Ovary (tissue), 9 donors: ENCODE results near the gene GFAP. TPM values are rescaled to one million over a fixed set of nuclear protein-coding genes. Genes with fewer than 3 reads are reported as not detected.

Source experiments
- DNase-seq, 5 donors: peaks; one replicate each; pipeline ENCODE4 v3.0.0-alpha.2; 2019 to 2020
- H3K27ac ChIP-seq, 2 donors: fragments of 200-600 bp; one replicate each; pipeline versions ENCODE4 v1.5.1 to v1.8.0; 2019 to 2022
- H3K27me3 ChIP-seq: fragments of 200-600 bp; one replicate; pipeline ENCODE4 v1.8.0; 2022
- H3K36me3 ChIP-seq: fragments of 200-600 bp; sonication (generic); one replicate; pipeline ENCODE4 v1.5.1; 2019
- H3K4me1 ChIP-seq: one replicate; pipeline ENCODE4 v1.8.1; 2013; ENCODE audit warnings: mild to moderate bottlenecking, moderate library complexity; ENCODE audit not compliant: insufficient read depth
- H3K4me3 ChIP-seq: fragments of 200-600 bp; sonication (generic); one replicate; pipeline ENCODE4 v1.5.1; 2017
- H3K9me3 ChIP-seq, 2 donors: fragments of 200-600 bp in 1 of 2; sonication (generic) in 1 of 2; one replicate each; pipeline versions ENCODE4 v1.5.1 to v1.8.1; 2013 to 2019; ENCODE audit warnings: mild to moderate bottlenecking in 1 of 2, moderate library complexity in 1 of 2
- CTCF ChIP-seq, 3 donors: fragments of 450-650 bp in 2 of 3; fragments of 200-600 bp in 1 of 3; IDR thresholded peaks; one replicate each; pipeline versions ENCODE4 v1.5.1 to v1.8.0; 2016 to 2022; ENCODE audit warnings: antibody characterized with exemption in 3 of 3, mild to moderate bottlenecking in 1 of 3
- EP300 ChIP-seq: sonication (generic); formaldehyde crosslinking; IDR thresholded peaks from one replicate; pipeline ENCODE4 v1.6.1; 2017; ENCODE audit warnings: antibody characterized with exemption
- POLR2A ChIP-seq: fragments of 450-650 bp; IDR thresholded peaks from one replicate; pipeline ENCODE4 v1.6.1; 2017; ENCODE audit warnings: antibody characterized with exemption, mild to moderate bottlenecking, moderate library complexity
- WGBS, 3 donors: extraction: QIAGEN DNeasy Blood & Tissue Kit in 1 of 3; methylation state at CpG; one replicate each; pipeline versions ENCODE4 v1.1.5 to v1.1.7; 2013 to 2017; 5-methylcytosine and 5-hydroxymethylcytosine counted together
- intact Hi-C, 4 donors: fragments of 100-400 bp; cut with DNase I; formaldehyde crosslinking; loops; one replicate each; pipeline versions ENCODE4 v1.11.0 to v1.15.1; 2022 to 2023
- microRNA-seq, 3 donors: library from miRNA; unstranded; fragments of <30 nt; microRNA quantifications; one replicate each; pipeline versions ENCODE4 to v1.2.0, GENCODE V29; 2019 to 2020
- polyA plus RNA-seq, 2 donors: library from polyadenylated mRNA; stranded (reverse); fragments of 200-250 nt in 1 of 2; fragments of 350-450 nt in 1 of 2; fragmentation: Illumina TruSeq in 1 of 2; extraction: RNeasy Lipid Tissue Mini Kit (QIAGEN cat#74804) in 1 of 2; gene quantifications; one replicate each; pipeline ENCODE4 v1.2.3, GENCODE V29; 2013 to 2014
- small RNA-seq: library from RNA; depleted of rRNA; stranded (forward); fragments of <200 nt; gene quantifications from one replicate; pipeline ENCODE3, GENCODE V24; 2016
- total RNA-seq, 7 donors: library from RNA; depleted of rRNA in 2 of 7; stranded (reverse); fragments of >200 nt in 2 of 7; fragmentation: NEBNext Ultra II Directional in 3 of 7; extraction: Animal tissue kit (Norgen Biotek cat#: 25700) in 3 of 7; gene quantifications; one replicate each; pipeline versions ENCODE4 v1.1.0 to v1.2.4, GENCODE V29; 2016 to 2023
- donor health status: DM: no; HTN: no; CAD: no; lungs with moderate emphysema.
- donor health status: DM: no; HTN: no; CAD: no.
- donor health status: Bipolar disorder and iron deficiency.
- donor health status: DM: yes; HTN: yes; CAD: no.
- donor health status: DM: no; HTN: no; CAD: no.
- donor health status: DM: yes; HTN: yes; CAD: no.

GFAP gene
- total and polyA plus RNA-seq, 9 donors = 0.08 to 1.8 (median 0.49) TPM; not detected in 1

DNA sequence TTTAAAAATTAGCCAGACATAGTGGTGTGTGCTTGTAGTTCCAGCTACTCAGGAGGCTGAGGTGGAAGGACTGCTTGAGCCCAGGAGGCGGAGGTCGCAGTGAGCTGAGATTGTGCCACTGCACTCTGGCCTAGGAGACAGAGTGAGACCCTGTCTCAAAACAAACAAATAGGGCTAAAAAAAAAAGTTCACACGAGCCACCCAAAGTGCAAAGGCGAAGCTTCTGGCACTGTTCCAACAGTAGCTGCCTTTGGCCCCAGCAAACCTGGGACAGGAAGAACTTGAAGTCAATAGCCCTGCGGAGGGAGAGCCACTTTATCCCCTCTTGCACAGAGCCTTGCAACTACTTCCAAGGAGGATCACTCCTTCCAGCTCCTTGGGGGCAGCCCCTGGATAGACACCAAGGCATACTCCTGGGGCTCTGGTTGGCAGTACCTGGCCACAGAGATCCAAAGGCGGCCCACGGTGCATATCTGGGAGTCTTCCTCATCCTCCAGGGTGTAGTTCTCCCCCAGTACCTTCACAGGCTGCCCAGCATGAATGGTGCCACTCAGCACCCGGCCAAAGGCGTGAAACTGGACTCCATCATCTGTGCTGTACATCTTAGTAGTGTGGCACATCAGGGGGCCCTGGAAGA is 52.9 kb downstream of the GFAP start:
- Histone ChIP-seq H3K4me1 (no peaks in the 10 kb centered on the region), H3K9me3 (no peaks in the 10 kb centered on the region), H3K27me3 (no peaks in the 10 kb centered on the region), H3K36me3 (no peaks in the 10 kb centered on the region), H3K27ac (no peak overlapping the region), H3K4me3 (no peak overlapping the region)
- TF ChIP-seq CTCF (IDR thresholded peaks at IDR 0.05) (no peak), POLR2A (no peak), EP300 (no peak)
- no peak for DNase-seq
- 86 to 90% (median 88%) methylated on average over 9 of the region's 9 CpGs for WGBS, 3 donors
- intact Hi-C loops = loop anchor here in 1 of 4 donors (2.0 kb wide), 1 partner anchor 84 kb away; no protein-coding TSS in a partner anchor

DNA sequence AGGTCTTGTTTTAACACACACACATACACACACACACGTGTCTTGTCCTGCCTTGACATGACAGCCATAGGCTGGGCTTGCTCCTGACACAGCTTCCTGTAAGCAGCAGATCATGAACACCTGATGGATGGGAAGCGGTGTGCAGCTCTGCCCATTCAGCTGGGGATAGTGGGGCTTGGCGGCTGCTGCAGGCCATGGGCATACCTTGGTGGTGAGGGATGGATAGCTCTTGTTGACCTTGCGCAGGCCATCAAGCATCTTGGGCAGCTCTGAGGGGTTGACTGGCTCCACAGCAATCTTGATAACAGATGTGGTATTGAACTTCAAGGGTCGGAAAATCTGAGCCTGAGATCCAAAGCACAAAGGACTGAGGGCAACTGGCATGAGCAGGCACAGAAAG is 55.6 kb downstream of the GFAP start:
- intact Hi-C loops = no loop called here
- Histone ChIP-seq H3K4me1 (no peaks in the 10 kb centered on the region), H3K4me3 (no peak overlapping the region), H3K9me3 (no peaks in the 10 kb centered on the region), H3K36me3 (no peaks in the 10 kb centered on the region), H3K27ac (no peak overlapping the region), H3K27me3 (no peaks in the 10 kb centered on the region)
- TF ChIP-seq CTCF (IDR thresholded peaks at IDR 0.05) (no peak), POLR2A (no peak), EP300 (no peak)
- 86 to 91% (median 88%) methylated on average over 5 of the region's 5 CpGs for WGBS, 3 donors
- DNase-seq = no peak

- Histone ChIP-seq H3K36me3 (no peaks in the 10 kb centered on the region), H3K4me1 (no peaks in the 10 kb centered on the region), H3K27me3 (no peaks in the 10 kb centered on the region), H3K4me3 (no peak overlapping the region), H3K27ac (no peak overlapping the region), H3K9me3 (no peaks in the 10 kb centered on the region)
- no peak for DNase-seq
- TF ChIP-seq POLR2A (no peak), EP300 (no peak), CTCF (IDR thresholded peaks at IDR 0.05) (no peak)
- intact Hi-C loops = no loop called here
- 77 to 90% (median 77%) methylated on average over 5 of the region's 5 CpGs for WGBS, 3 donors
Measured at GRCh38 chr17:44854192-44854591, 61.1 kb downstream of the GFAP start.

Small RNAs within 50 kb of the gene (microRNA-seq; reads per million reads assigned to microRNA genes)
- gene MIR6783 = 0 reads per million in 3 donors

Small RNAs within 50 kb of the gene (small RNA-seq; reads per million reads assigned to genes)
- gene CCDC103 (not detected), gene MIR6783 (not detected), gene RN7SL405P (not detected)

Other genes with a start within 250 kb of the GFAP start
- 10 to 100 TPM in 6 of 7 donors, 1 to 10 TPM in 1; 9.8 to 15.1 (median 11.3) TPM for gene CCDC43, start 225.7 kb downstream of the GFAP start, total RNA-seq
- 10 to 100 TPM in 1 of 2 donors, 1 to 10 TPM in 1; 8.4 to 14.9 TPM for gene CCDC43, start 225.7 kb downstream of the GFAP start, polyA plus RNA-seq
- 1 to 10 TPM; 3.1 to 9.7 (median 6.7) TPM for gene DBF4B, start 206.8 kb downstream of the GFAP start, total RNA-seq
- 1 to 10 TPM; 5.6 to 6.8 TPM for gene DBF4B, start 206.8 kb downstream of the GFAP start, polyA plus RNA-seq
- 1 to 10 TPM in 4 of 7 donors, under 1 TPM in 3; 0.12 to 2.3 (median 1.5) TPM for gene ADAM11, start 156.5 kb downstream of the GFAP start, total RNA-seq
- gene ADAM11, start 156.5 kb downstream of the GFAP start, polyA plus RNA-seq = 1 to 10 TPM in 1 of 2 donors, under 1 TPM in 1; 0.17 to 1.1 TPM
- gene GJC1, start 85.2 kb downstream of the GFAP start, total RNA-seq = 1 to 10 TPM; 1.3 to 6.4 (median 4.3) TPM
- 10 to 100 TPM in 1 of 2 donors, 1 to 10 TPM in 1; 3.8 to 18.4 TPM for gene GJC1, start 85.2 kb downstream of the GFAP start, polyA plus RNA-seq
- gene HIGD1B, start 67.6 kb downstream of the GFAP start, total RNA-seq = 1 to 10 TPM; 1.1 to 5.6 (median 2.0) TPM
- gene HIGD1B, start 67.6 kb downstream of the GFAP start, polyA plus RNA-seq = 1 to 10 TPM; 6.3 to 6.8 TPM
- 10 to 100 TPM; 28.4 to 78.7 (median 62.5) TPM for gene EFTUD2, start 16.1 kb downstream of the GFAP start, total RNA-seq
- 100 to 1,000 TPM in 1 of 2 donors, 10 to 100 TPM in 1; 22.2 to 111 TPM for gene EFTUD2, start 16.1 kb downstream of the GFAP start, polyA plus RNA-seq
- gene KIF18B, start 32.3 kb upstream of the GFAP start, total RNA-seq = under 1 TPM in 4 of 7 donors, not detected in 3; 0.10 to 0.79 (median 0.20) TPM
- gene KIF18B, start 32.3 kb upstream of the GFAP start, polyA plus RNA-seq = under 1 TPM; 0.13 to 0.19 TPM
- 1 to 10 TPM in 3 of 7 donors, under 1 TPM in 2, not detected in 2; 0.20 to 6.0 (median 1.1) TPM for gene C1QL1, start 52.8 kb upstream of the GFAP start, total RNA-seq
- under 1 TPM in 1 of 2 donors, not detected in 1; 0.64 TPM for gene C1QL1, start 52.8 kb upstream of the GFAP start, polyA plus RNA-seq
- 10 to 100 TPM; 30.9 to 62.3 (median 48.0) TPM for gene DCAKD, start 136.1 kb upstream of the GFAP start, total RNA-seq
- gene DCAKD, start 136.1 kb upstream of the GFAP start, polyA plus RNA-seq = 10 to 100 TPM; 19.8 to 27.0 TPM
- 10 to 100 TPM; 25.5 to 91.4 (median 79.3) TPM for gene NMT1, start 145.8 kb upstream of the GFAP start, total RNA-seq
- 10 to 100 TPM; 23.0 to 66.5 TPM for gene NMT1, start 145.8 kb upstream of the GFAP start, polyA plus RNA-seq
- 100 to 1,000 TPM in 2 of 7 donors, 10 to 100 TPM in 5; 33.0 to 166 (median 84.9) TPM for gene PLCD3, start 217.0 kb upstream of the GFAP start, total RNA-seq
- 10 to 100 TPM; 12.1 to 59.3 TPM for gene PLCD3, start 217.0 kb upstream of the GFAP start, polyA plus RNA-seq
- gene ACBD4, start 220.2 kb upstream of the GFAP start, total RNA-seq = 10 to 100 TPM; 12.4 to 24.0 (median 18.5) TPM
- 10 to 100 TPM; 11.0 to 24.5 TPM for gene ACBD4, start 220.2 kb upstream of the GFAP start, polyA plus RNA-seq
- 10 to 100 TPM; 17.0 to 37.8 (median 27.9) TPM for gene HEXIM1, start 233.0 kb upstream of the GFAP start, total RNA-seq
- 10 to 100 TPM; 14.4 to 26.9 TPM for gene HEXIM1, start 233.0 kb upstream of the GFAP start, polyA plus RNA-seq
- 1 to 10 TPM; 3.4 to 9.1 (median 5.5) TPM for gene HEXIM2, start 246.4 kb upstream of the GFAP start, total RNA-seq
- gene HEXIM2, start 246.4 kb upstream of the GFAP start, polyA plus RNA-seq = 1 to 10 TPM; 1.7 to 8.9 TPM